Stimulated activated CD4-positive, alpha-beta T cell treated with anti-CD3 and anti-CD28 coated beads, Interleukin-1b, Interleukin-23, amount 100 ng/mL, for 24 hours (primary cell): ENCODE measurements around the gene INPP5F.
A peak's percentile ranks its signal among the peaks of the same experiment; 100 is the strongest.
"Not testable (repeated sequence)": the region's sequence is repeated elsewhere in the genome, so short reads cannot be mapped to it uniquely, and the experiment has no call there.

Experiments used
- DNase-seq, 4 experiments: peaks; one replicate each; pipeline ENCODE4 v3.0.0-alpha.2; 2020; ENCODE audit warnings: low read depth in 4 of 4, low spot score in 1 of 4

The INPP5F gene

GRCh38 chr10:119706521-119707278 lies 19.1 kb upstream of the INPP5F start:
- no peak for DNase-seq

GRCh38 chr10:119707331-119707730 lies 18.5 kb upstream of the INPP5F start:
- DNase-seq = peak in 3 of 4 experiments; percentile 42 to 52 (median 50)

- not testable (repeated sequence) for DNase-seq
These were observed 14.9 kb upstream of the INPP5F start for GRCh38 chr10:119710935-119711334.

GRCh38 chr10:119713744-119714483 lies 11.9 kb upstream of the INPP5F start:
- DNase-seq = no peak

GRCh38 chr10:119714484-119714816 lies 11.4 kb upstream of the INPP5F start:
- DNase-seq = no peak

DNA sequence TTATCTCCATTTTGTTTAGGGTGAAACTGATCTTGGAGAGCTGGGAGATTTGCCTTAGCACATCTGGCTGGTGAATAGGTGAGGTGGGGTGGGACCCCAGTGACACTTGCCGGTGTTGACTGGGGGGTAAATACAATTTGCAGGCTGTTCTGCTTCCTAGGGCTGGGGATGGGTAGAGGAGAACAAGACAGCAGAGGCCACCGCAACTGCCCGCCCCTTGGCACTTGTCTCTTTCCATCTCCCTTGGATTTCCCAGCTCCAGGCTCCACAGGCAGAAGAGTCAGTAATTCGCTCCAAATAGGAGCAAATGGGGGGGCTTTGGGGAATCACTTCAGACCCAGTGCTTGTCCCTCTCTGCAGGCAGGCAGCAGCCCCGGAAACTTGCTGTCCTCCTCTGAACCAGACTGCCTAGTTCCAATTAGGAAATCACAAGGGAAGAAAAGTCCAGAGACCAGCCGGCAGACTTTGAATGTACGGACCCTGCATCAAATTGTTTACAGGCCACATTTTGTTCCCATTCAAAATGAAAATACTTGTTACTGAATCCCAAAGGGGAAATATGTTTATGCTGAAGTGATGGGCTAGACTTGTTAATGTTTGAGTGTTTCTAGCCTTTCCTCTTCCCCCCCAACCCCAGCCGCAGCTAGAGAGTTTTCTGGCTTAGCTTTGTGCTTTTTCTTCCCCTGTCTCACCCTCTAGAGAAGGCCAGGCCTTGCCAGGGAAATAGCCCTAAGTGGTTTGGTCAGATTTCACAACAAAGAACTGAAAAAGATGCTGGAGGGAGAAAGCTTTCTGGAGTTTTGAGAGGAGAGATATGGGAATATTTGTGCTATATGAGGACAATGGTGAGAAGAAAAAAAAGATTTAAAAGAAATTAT lies 10.0 kb upstream of the INPP5F start:
- no peak for DNase-seq

- no peak for DNase-seq
These were observed 2.7 kb upstream of the INPP5F start for GRCh38 chr10:119723161-119723560.

GRCh38 chr10:119723624-119724023 lies 2.2 kb upstream of the INPP5F start:
- no peak for DNase-seq

DNA sequence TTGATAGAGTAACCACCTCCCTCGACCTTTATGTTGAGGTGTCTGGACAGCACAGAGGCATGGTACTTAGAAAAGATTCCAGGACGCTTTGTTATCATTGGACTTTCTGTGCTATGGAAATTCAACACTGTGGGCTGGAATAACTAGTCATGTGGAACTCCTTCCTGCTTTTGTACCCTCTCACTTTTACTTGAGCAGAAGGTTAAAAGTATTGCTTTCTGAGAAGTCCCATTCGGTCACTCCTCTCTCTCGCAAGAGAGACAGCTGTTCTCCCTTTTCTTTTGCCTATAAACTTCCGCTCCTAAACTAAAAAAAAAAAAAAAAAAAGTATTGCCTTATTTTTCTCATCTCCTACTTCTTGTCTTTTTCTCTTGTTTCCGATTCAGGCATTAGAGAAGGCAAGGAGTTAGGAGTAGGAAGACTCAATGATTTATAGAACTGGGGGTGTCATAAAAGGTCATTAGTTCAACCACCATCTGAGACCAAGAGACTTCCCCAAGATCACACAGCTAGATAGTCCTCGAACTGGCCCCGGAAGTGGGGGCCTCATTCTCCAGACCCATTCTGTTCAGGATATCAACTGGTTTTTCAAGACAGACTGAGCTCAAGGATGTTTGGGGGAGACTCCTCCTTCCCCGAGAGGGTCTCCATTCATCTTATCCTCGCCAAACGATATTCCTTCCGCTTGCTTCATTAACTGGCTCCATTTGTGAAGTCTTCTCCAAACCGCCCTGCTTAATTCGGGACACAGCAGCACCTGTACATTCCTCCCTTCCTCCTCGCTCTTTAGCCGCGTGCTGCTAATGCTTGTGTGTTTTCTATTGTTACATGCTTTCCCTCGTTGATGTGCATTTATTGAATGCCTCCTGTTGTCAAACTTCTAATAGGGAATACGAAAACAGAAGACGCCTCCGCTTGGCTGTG lies 995 bp upstream of the INPP5F start:
- no peak for DNase-seq

DNA sequence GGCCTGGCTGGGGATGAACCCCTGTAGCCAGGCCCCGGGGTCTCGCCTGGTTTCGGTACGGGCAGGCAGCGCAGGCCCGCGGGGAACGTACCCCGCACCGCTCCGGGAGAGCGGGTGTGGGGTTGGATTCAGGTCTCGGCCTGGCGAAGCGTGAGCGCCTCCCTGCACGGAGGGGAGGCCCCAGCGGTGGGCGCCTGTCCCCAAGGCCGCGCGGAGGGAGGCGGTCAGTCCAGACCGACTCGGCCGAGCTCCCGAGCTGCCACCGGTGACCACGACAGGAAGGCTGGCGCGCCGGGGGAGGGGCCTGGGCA lies 378 bp upstream of the INPP5F start:
- no peak for DNase-seq

DNA sequence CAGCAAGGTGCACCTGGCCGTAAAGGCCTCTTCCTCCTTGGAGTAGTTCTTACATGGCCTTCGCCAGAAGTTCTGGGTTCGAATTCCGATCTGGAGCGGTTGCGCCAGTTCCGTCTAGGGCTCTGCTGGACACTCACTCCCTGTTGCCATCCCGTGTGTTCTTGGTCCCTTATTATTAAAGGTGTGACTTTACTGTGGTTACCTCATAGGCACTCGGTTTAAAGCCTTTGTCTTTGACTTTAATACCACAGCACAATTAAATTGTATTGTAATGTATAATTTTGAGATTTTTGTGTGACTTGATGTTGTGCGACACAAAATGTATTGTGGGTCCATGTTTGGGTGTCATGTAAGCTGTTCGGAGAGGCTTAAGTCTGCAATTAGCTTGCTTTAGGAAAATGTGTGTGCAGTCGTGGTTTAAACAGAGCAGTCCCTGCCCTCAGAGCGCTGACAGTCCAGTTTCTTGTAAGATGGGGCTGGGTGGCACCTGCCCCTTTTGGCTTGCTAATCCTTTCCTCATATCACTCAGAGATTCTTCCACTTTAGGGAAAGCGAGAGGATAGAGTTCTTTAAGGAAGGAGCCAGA lies 919 bp downstream of the INPP5F start:
- no peak for DNase-seq

GRCh38 chr10:119728172-119728800 lies 2.4 kb downstream of the INPP5F start:
- DNase-seq = no peak

DNA sequence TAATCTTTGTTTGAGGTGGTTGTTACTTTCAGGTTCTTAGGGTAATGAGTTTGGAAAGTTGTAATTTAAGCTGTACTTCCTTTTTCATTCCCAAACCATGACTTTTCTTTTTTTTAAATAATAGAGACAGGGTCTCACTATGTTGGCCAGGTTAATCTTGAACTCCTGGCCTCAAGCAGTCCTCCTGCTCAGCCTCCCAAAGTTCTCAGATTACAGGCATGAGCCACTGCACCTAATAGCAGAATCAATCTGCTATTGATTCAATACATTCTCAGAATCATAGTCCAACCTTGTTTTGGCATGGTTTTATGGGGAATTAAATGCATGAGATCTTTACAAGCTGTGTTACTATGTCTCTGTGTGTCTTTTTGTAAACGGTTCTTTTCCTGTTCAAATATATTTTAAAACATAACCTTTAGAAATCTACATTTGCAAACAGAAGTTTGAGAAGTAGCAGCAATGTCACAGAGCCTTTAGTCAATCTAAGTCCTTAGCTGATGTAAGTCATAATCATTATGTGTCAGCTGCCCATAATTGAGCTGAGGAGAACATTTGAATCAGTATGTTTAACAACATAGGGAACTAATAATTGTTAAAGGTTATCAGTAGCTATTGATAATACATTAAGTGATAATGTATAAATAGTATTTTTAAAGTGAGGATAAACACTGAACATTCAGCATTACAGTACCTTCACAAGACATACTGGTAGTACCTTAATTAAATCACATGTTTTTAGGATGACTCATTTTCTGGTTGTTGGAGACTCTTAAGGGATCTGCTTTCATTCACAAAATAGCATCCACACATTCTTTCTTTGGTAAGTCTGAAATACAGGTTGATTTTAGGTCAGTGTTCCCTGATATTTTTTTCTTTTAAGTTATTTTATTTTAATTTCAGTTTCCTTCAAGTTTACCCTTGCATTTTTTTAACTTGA lies 8.8 kb downstream of the INPP5F start:
- no peak for DNase-seq

GRCh38 chr10:119735451-119735850 lies 9.6 kb downstream of the INPP5F start:
- DNase-seq = no peak

GRCh38 chr10:119736220-119736619 lies 10.4 kb downstream of the INPP5F start:
- no peak for DNase-seq

DNA sequence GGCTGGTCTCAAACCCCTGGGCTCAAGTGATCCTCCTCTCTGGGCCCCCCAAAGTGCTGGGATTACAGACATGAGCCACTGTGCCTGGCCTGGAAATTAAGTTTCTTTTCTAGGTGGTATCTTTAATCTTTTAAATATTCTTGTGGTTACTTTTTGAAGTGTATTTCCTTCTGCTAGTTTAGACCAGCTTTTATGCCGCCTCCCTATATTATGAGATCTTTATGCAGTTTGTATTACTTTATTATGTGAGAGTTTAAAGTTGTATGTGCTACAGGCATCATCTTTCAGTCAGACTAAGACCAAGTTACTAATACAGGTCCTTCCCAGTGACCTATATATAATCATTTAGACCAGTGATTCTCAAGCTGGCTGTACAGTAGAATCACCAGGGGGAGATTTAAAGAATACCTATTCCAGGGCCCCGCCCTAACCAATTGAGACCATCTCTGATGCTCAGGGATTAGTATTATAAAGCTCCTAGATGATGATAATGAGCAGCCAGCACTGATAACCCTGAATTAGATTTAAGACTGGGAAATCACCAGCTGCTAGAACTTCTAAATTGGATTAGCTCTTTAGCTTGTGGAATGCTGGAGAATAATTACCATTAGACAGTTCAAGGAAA lies 11.3 kb downstream of the INPP5F start:
- no peak for DNase-seq

- DNase-seq = no peak
These were observed 12.0 kb downstream of the INPP5F start for GRCh38 chr10:119737823-119738222.

DNA sequence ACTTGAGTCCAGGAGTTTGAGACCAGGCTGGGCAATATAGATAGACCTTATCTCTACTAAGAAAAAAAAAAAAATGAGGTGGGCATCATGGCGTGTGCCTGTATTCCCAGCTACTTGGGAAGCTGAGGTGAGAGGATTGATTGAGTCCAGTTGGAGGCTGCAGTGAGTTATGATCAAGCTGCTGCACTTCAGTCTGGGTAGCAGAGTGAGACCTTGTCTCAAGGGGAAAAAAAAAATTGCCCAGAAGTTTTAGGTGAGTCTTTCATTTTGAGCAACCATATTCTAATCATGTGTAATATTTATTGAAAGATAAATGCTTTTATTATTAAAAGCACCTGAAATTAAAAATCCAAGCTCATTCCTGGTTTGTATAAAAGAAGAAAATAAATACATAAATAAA lies 13.1 kb downstream of the INPP5F start:
- DNase-seq = no peak
